NCI-H82 treated with DMSO at 0.1 percent for 48 hours (cell line): Measurements from ENCODE around the gene ADPRHL1.

Source experiments
- DNase-seq: peaks from one replicate; lab custom pipeline; 2025; ENCODE audit not compliant: unreplicated experiment; lab: John Stamatoyannopoulos, UW

ADPRHL1 gene

DNA sequence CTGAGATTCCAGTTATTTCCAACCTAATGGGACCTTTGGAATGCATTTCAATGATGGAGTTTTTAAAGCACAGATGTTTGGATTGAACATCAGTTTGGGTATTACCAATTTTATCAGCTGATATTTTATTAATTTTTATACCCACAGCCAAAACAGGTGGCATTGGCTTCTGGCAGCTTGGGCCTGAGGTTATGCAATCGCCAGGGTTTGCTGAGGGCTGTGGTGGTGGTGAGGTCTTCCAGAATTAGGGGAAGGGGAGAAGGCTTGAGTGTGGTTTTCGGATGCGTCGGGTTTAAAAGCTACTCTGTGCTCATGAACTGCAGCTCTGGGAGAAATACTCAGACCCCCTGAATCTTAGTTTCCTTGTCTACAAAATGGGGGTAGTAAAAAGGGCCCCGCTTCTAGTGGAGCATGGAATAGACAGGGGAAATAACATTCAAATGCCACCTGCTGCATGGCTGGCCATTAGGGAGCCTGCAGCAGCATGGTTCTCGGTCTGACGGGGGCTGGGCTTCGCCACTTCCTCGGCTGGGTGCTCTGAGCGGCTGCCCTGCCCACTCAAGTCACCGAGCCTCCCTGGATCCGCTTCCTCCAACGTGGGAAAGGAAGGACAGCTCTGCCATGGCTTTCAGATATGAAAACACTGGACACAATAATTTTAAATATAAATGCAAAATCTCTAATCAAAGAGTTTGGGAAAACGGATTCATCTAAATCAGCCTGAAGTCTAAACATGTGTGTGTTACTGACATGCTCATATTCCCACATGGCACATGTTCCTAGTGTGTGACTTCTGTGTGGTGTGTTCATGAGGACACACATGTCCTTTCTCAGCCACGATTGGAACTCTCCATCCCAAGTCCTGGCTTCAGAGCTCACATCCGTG, 35.2 kb downstream of the ADPRHL1 start:
- DNase-seq: no peak

- no peak for DNase-seq
Observed at GRCh38 chr13:113417008-113417751, 36.1 kb downstream of the ADPRHL1 start.

DNA sequence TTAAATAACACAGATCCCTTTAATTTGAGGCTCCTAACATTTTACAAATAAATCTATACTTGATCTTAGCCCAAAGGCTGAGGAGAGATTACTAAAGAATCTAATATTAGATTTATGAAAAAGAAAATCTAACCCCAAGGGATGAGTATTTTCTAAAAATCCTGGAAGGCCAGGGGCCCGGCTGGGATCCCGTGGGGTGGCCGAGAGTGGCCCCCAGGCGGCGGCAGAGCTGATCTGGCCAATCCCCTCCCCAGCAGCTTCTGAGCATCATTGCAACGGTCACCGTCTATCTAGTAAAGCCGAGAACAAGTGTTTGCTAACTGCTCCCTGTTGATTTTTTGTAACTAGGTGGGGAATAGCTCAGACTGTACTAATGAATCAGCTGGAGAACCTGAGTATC, 37.5 kb downstream of the ADPRHL1 start:
- no peak for DNase-seq

DNA sequence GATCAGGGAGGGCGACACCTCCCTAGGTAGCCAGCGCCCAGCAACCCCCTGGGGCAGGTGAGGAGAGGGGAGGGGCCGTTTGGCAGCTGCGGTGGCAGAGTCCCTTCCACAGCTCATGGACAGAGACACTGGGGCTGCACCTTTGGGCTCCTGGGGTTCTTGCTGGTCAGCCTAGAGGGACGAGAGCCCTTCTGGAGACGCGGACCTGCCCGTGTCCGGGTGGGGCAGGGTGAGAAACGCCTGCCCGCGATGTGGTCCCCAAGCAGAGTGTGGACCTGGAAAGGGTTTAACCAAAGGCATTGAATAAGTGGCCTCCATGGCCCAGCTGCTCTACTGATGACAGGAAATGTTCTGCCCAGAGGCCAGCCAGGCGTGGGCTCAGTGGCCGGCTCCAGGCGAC, 38.3 kb downstream of the ADPRHL1 start:
- DNase-seq: no peak

DNA sequence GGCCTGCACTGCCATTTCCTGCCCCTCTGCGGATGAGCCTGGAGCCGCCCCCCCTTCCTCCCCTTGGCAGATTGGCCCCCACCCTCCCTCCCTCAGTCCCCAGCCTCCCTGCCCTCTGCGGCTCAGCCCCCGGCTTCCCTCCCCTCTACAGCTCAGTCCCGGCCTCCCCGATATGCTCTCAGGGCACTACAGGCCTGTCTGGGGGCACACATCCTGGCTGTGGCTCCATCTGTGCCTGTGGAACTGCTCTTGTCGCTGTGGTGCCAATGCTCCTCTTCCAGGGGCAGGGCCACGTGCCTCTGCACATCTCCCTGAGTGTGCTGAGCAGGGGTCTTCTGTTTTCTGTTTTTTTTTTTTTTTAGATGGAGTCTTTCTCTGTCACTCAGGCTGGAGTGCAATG, 39.0 kb downstream of the ADPRHL1 start:
- DNase-seq: no peak

GRCh38 chr13:113413898-113414282, 39.4 kb downstream of the ADPRHL1 start:
- DNase-seq: no peak

GRCh38 chr13:113413178-113413897, 40.0 kb downstream of the ADPRHL1 start:
- DNase-seq: no peak

DNA sequence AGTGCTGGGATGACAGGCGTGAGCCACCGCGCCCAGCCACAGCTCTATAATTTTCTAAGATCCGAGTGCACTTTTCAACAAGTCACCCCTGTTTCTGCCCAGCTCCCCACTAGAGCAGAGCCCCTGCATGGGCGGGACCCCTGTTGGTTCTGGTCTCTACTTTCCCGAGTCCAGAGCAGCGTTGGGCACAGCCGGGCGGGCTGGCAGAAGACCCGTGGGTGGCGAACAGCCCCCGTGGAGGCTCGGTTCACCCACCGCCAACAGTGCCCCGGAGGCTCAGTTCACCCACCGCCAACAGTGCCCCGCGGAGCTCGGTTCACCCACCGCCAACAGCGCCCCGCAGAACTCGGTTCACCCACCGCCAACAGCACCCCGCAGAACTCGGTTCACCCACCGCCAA, 40.8 kb downstream of the ADPRHL1 start:
- no peak for DNase-seq

DNA sequence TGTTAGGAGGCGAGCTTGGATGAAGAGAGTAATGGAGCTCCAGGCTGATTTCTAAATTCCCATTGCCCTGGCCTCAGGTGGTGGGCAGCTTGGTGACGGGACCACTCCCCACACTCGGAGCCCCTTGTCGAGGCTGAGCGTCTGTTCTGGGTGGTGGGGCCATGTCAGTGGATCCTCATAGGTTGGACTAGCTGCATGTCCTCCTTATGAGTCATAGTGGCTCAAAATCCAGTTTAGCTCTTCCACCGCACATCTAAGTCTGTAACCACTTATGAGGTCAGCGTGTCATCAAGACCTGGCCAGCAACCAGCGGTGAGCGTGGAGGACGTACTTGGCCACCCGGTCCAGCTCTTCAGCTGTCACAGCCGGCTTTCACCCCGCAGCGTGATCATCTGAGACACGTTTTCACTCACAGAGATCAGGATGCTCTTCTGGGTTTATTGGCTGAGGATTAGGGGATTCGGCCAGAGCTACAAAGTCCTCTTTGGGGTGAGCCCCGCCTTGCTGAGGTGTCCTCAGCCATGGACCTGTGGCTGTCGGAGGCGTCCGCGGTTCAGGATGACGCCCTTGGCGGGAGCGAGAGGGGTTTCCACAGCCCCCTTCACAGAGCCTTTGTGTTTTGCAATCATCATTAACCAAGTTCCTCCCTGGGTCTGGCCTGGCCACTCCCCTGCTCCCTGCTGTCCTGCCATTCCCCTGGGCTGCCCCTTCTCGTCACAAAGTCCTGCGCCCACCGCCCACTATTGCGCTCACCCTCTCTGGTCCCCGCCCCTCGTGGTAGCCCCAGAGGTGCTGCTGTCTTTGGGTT, 41.9 kb downstream of the ADPRHL1 start:
- no peak for DNase-seq

DNA sequence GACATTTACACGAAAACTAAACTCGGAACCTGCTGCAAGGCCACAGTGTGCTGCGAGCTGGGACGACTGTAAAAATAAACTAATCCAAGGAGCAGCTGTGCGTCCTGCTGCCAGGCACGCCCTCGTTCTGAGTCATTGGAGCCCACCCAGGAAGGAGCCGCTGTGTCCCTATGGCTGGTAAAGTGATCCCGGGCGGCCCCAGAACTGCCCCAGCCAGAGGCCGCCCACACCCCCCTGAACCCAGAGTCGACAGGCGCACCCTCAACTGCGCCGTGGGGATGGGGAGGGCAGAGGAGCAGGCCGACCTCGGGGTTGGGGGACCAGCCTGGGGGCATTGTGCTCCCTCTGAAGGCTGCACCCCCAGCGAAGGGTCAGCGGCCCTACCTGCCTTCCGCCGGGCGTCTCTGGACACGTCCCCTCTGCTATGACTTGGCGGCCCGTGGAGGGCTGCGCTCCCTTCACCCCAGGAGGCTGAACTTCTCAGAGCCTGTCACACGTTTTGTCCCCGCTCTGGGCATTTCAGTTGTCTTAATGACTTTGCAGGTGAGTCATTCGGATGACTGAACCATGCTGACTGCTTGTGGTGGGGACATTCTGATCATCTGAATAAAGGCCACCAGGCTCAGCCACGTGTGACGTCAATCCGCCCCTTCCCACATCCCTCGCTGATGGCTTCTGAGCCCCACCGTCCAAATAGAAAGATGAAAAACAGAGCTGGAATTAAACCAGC, 42.7 kb downstream of the ADPRHL1 start:
- DNase-seq: no peak

GRCh38 chr13:113408562-113408961, 44.7 kb downstream of the ADPRHL1 start:
- no peak for DNase-seq

GRCh38 chr13:113407531-113408393, 45.5 kb downstream of the ADPRHL1 start:
- DNase-seq: no peak

DNA sequence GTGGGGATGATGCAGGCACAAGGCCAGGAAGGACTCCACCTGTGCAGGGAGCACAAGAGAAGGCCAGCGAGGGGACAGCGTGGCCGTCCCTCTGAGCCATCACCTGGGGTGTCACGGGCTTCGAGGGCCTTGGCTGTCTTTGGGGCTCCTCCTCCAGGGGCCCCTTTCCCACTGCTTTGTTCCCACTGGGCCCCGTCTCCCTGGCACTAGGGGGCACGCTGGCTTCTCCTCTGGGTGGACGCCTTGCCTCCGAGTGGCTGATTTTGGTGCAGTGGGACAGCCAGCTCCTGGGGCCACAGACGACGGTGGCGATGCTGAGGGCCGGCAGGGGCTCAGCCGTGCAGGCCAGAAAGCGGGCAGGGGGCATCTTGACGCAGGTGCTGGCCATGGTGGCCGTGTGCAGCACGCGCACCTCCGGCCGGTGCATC, 46.2 kb downstream of the ADPRHL1 start:
- no peak for DNase-seq

DNA sequence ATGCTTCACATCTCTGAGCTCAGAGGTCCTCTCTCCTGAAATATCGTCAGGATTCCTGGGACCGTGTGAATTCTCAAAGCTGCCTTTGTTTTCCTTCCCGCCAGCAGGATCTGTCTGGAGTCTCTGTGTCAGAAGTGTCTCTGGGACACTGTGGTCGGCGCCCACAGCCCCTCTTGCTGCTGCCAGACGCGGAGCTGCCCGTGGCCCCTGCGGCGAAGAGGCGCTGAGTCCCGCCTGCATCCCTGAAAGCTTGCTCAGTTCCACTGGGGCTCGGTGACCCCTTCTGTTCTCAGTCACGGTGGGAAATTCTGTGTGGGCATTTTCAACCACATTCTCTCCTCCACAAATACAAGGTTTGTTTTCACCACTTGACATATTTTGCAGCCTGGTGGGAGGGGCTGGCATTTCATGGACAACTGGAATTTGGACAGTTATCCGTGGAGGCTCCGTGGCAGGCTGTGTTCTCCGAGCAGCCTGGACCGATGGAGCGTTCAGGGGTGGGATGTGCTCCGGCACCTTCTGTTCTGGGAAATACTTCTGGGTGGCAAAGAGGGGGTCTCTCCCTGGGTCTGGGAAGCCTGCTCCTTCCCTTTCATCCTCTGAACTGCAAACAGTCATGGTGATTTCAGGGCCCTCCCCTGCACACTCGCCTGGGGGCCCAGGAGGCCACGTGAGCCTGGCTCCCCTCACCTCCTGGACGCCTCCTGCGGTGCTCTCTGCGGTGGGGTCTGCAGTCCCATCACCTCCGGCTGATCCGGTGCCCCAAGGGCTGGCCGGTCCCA, 46.8 kb downstream of the ADPRHL1 start:
- no peak for DNase-seq

- DNase-seq: no peak
Observed at GRCh38 chr13:113405481-113406300, 47.6 kb downstream of the ADPRHL1 start.

DNA sequence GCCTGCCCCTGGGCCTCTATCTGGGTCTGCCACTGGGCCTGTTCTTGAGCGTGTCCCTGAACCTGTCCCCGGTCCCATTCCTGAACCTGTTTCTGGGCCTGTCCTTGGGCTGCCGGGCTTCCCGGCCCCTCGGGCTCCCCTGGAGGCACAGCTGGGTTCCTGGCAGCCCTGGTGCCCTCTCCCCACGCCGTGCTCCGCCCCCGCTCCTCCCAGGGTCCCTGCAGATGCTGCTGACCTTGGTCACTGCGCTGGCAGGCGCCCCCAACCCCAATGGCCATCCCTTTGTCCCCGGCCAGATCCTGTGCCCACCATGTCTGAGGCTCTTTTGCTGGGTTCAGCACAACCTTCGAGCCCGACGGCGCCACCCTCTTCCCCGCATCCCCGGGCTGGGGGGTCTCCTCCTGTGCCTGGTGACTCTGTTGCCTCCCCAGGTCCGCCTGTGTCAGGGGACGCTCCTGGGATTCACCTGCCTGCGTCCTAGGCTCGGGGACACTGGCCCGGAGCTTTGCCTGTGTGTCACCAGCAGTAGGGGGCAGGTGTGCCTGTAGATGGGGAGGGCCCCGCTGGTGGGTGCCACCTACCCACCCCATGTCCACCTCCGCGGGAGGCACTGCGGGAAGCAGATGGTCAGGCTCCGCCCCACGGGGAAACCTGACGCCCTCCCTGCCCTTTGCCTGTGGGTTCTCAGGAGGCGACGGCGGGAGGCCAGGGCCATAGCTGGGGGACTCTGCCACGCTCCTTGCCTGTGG, 48.4 kb downstream of the ADPRHL1 start:
- DNase-seq: no peak

- DNase-seq: no peak
Observed at GRCh38 chr13:113404366-113404722, 48.9 kb downstream of the ADPRHL1 start.
